HG02571 (cell line): ENCODE measurements around the gene LMO7.
"Not testable (repeated sequence)": the region's sequence is repeated elsewhere in the genome, so short reads cannot be mapped to it uniquely, and the experiment has no call there.

ENCODE experiments used
- ATAC-seq: cut with Tn5 transposase; IDR thresholded peaks from one replicate; pipeline ENCODE4 v1.9.1; 2021; ENCODE audit warnings: mild to moderate bottlenecking, moderate library complexity; ENCODE audit not compliant: unreplicated experiment

The LMO7 gene

GRCh38 chr13:75695908-75696307 lies 59.8 kb downstream of the LMO7 start:
- not testable (repeated sequence) for ATAC-seq

GRCh38 chr13:75699062-75699461 lies 62.9 kb downstream of the LMO7 start:
- ATAC-seq = no peak

- not testable (repeated sequence) for ATAC-seq
These were observed 63.6 kb downstream of the LMO7 start for GRCh38 chr13:75699717-75700116.

GRCh38 chr13:75700552-75700951 lies 64.4 kb downstream of the LMO7 start:
- ATAC-seq = no peak

GRCh38 chr13:75702476-75702875 lies 66.3 kb downstream of the LMO7 start:
- no peak for ATAC-seq

GRCh38 chr13:75703769-75704168 lies 67.6 kb downstream of the LMO7 start:
- ATAC-seq = no peak

- no peak for ATAC-seq
These were observed 68.2 kb downstream of the LMO7 start for GRCh38 chr13:75704194-75704926.

- no peak for ATAC-seq
These were observed 68.8 kb downstream of the LMO7 start for GRCh38 chr13:75704927-75705288.

- ATAC-seq = no peak
These were observed 69.3 kb downstream of the LMO7 start for GRCh38 chr13:75705395-75705794.

- ATAC-seq = no peak
These were observed 69.8 kb downstream of the LMO7 start for GRCh38 chr13:75705908-75706307.

- ATAC-seq = no peak
These were observed 77.7 kb downstream of the LMO7 start for GRCh38 chr13:75713852-75714251.

- ATAC-seq = peak; percentile 89
These were observed 79.7 kb downstream of the LMO7 start for GRCh38 chr13:75715601-75716523.

- ATAC-seq = no peak
These were observed 81.4 kb downstream of the LMO7 start for GRCh38 chr13:75717525-75717924.

GRCh38 chr13:75721307-75721706 lies 85.2 kb downstream of the LMO7 start:
- no peak for ATAC-seq

GRCh38 chr13:75723901-75724300 lies 87.8 kb downstream of the LMO7 start:
- no peak for ATAC-seq

GRCh38 chr13:75724752-75725517 lies 88.8 kb downstream of the LMO7 start:
- ATAC-seq = no peak

GRCh38 chr13:75725736-75726135 lies 89.6 kb downstream of the LMO7 start:
- ATAC-seq = no peak

- no peak for ATAC-seq
These were observed 90.2 kb downstream of the LMO7 start for GRCh38 chr13:75726306-75726705.

GRCh38 chr13:75733113-75733512 lies 97.0 kb downstream of the LMO7 start:
- not testable (repeated sequence) for ATAC-seq

GRCh38 chr13:75736173-75736572 lies 100.0 kb downstream of the LMO7 start:
- no peak for ATAC-seq

GRCh38 chr13:75738841-75739240 lies 102.7 kb downstream of the LMO7 start:
- no peak for ATAC-seq
